GM19372 (cell line): Measurements from ENCODE around the gene MTHFD1L.

Experiments used
- ATAC-seq: cut with Tn5 transposase; IDR thresholded peaks from one replicate; pipeline ENCODE4 v1.9.1; 2021; ENCODE audit warnings: mild to moderate bottlenecking, low read depth, moderate library complexity; ENCODE audit not compliant: unreplicated experiment

MTHFD1L gene

DNA sequence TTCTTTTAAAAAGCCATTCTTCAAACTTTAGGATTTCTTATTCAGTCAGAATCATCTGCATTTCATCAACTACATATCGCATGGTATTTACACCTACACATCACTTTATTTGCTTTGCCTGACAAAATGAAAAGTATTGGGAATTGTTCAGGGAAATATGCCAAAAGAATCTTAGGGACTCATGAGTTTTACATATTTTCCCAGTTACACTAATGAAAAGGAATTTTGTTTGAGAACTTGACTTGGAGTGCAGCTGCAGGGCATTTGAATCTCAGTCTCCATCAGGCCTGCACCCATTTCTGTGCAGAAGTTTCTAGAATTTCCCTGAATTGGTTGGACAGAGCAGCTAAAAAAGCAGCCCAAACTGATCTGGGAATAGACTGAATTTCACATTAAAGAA, 65.3 kb downstream of the MTHFD1L start:
- no peak for ATAC-seq

DNA sequence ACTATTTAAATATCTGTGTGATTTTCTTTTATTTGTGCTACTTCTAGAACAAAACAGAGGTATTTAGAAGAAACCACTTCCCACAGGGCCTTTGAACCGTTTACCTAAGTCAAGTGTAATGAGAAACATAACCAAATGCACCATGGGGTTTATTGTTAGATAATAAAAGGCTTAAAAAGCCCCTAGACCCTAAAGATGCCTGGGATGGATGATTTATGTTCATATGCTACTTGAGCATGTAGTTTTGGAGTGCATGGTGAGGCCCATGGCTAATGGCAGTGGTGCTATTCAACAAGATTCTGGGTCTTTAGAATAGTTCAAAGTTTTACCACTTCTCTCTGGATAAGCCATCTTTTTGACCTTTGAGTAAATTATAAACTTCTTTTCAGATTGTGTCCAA, 65.9 kb downstream of the MTHFD1L start:
- ATAC-seq = no peak

DNA sequence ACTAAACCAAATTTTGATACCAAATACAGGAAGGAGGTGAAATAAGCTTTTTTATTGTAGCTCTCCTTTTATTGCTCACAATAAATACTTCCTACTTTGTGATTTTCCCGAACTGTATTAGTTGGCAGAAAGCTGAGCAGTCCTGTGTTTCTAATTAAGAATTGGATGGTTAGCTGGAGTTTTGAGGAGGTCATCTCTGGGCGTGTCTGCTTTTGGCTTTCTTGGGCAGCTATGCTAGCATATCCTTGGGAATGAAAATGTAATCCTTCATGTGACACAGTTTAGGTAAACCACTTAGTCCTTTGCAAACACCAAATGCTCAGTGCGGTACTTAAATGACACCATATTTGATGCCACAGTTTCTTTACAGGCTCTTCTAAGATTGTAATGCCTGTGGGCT, 67.5 kb downstream of the MTHFD1L start:
- no peak for ATAC-seq

DNA sequence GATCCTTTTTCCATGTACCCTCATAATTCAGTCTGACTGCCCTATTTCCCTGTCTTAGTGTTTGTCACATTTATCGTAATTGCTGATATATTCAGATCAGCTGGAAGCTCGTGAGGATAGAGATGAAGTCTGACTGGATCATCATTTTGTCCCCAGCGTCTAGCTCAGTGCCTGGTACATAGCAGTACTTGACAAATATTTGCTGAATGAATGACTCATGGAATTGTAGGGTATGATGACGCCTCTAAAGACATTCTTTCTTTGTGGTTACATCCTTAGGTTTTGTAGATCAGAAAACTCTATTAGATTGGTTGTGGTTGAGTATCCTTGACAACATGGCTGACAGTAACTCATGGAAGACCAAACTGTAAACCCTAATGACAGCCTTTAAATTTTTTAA, 68.9 kb downstream of the MTHFD1L start:
- no peak for ATAC-seq

DNA sequence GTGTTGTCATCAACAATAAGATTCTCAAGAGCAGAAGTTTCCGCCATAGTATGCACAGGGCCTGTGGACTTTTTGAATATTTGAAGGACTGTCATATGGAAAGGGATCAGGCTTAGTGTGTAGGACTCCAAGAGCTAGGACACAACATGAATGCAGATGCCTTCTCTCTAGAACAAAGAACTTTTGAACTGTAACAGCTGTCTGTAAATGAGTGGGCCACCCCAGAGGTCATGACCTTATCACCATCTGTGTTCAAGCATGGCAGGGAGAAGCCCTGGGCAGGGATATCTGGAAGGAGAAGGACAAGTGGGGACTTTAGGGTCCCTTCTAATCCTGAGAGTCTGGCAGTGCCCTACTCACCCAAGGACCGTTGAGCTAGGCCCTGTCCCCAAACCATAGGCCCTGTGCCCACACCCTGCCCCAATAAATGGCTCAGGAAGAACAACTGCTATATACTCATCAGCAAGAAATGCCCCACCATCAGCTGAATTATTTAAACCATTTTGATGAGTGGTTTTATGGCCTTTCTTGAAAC, 70.6 kb downstream of the MTHFD1L start:
- ATAC-seq = no peak

DNA sequence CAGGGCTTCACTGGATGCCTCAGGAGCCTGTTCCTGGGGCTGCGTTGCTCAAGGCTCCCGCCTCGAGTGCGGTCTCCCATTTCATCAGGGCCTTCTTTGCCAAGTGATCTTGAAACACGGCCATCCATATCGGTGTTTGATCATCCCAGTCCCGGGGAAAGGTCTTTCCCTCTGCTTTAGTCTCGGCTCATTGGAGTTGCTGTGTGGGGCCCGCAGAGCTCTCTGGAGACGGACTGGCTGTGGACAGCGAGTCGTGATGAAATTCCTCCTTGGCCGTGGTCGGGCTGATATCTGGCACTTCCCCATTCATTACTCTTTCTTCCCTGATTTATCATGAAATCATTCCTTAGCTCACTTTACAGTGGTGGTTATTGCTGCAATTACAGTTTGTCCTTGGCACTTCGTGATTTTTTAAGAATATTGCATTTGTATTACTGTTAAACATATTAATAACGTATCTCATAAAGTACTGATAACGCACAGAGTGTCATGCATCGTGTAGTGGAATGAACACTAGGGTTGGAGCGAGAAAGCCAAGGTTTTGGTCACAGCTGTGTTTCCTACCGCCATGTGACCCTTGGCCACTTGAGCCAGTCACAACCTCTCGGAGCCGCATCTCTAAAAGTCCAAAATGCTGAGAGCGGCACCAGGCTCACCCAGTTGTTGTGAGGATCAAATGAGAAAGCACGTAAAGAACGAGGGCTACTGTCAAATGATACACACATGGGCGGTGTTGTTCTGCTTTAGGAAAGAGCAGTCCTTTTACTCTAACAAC, 71.8 kb downstream of the MTHFD1L start:
- ATAC-seq = no peak

DNA sequence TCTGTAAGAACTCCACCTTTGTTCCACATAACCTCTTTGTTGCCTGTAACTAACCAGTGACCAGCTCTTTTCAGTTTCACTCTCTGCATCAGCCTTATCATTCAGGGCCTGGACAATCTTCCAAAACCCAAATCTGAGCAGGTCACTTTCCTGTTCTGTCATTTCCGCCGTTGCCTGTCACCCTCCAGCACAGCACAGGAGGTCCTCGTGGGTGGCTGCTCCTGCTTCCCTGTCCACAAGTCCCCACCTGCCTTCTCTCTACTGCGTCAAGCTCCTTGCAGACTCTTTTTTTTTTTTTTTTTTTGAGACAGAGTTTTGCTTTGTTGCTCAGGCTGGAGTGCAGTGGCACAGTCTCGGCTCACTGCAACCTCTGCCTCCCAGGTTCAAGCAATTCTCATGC, 73.9 kb downstream of the MTHFD1L start:
- ATAC-seq = no peak

DNA sequence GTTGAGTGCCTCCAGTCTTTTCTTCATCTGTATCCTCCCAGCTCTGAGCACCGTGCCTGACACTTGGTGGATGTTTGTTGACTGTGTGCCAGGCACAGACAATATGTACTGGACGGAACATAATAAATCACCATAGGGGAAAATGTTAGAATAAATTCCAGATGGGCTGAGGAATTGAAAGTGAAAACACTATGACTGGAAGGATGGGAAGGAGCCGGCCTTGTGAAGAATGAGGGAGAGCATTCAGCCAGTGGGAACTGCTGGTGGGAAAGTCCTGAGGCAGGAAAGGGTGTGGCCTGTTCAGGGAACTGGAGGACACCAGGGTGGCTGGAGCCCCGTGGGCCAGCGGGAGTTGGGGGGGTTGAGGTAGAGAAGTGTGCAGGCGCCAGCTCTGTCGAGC, 75.4 kb downstream of the MTHFD1L start:
- no peak for ATAC-seq

DNA sequence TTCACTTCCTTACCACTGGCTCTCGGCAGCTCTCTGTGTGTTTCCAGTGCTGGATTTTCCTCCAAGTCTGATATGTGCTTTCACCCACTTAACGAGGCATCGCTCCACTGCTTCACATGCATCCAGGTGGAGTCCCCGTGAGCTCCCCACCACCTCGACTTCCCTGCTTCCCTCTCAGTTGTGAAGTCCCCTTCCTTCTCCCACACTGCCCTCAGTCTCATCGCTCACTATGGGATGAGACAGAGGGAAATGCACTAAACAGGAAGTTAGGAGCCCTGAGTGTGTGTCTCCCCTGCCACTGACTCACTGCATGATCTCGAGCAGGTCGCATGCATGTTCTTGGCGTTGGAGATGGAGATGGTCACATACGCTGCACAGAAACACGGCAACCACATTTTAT, 84.0 kb downstream of the MTHFD1L start:
- ATAC-seq = no peak

DNA sequence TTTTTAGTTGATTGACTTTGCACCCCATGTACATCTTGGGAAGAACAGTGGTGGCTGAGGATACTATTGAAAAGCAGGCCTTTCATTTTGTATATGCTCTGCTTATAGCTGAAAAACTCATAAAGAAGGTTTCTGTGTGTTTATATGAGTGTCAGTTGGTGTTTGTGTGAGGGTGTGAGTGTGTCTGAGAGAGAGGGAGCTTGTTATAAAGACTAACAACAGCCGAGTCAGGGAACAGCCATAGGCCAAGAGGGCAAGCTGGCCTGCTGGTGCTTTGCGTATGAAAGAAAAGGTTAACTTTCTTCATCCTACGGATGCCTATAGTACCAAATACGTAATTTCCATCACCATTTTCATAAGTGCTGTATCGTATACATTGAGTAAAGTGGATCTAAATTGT, 88.3 kb downstream of the MTHFD1L start:
- no peak for ATAC-seq

DNA sequence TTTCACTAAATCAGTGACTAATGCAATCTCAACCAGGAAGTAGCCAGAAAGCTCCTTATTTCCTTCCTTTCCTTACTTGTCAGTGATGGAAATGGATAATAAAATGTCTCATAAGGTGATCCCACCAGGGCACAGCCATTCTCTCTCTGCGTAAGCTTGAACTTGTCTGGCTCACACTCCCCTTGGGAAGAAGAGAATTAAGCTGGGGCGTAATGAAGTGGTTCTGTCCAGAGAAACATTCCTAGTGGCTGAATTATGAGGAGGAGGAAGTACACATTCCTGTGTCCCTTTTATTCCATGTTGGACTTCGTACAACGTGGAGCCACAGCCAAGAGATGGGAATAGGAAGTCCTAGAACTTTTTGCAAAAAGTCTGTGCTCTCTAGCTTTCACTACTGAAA, 93.7 kb downstream of the MTHFD1L start:
- ATAC-seq = no peak

DNA sequence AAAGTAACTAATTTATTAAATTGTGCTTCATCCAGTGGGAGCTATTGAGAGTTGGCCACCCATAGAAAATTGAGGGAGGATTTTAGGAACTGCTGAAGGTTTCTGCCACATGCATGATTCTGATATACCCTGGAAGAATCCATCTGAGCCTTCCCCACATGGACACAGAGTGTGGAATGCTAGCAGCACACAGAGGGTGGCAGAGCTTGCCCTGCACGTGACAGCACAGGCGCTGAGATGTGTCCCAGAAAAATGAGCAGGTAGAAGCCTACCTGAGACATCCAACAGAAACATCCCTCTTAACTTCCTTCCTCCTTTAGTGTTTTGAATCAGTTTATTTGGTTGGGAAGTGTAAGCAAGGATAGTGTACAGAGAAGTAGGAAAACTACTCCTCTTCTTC, 96.9 kb downstream of the MTHFD1L start:
- ATAC-seq = no peak

DNA sequence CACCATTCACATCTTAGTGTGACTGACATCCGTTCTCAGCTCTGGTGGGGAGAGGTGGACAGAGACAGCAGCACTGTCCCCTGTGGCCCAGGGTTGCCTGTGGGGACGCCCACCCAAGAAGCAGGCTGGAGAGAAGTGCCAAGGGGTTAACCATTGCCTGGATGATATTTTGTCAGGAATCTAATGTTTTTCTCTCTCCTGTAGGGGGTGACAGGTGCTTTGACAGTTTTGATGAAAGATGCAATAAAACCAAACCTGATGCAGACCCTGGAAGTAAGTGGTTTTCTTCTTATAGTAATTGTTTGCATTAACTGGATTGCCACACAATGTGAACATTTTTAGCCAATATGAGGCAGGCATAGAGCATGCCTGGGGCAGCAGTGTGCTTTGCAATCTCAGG, 99.3 kb downstream of the MTHFD1L start:
- ATAC-seq = no peak

DNA sequence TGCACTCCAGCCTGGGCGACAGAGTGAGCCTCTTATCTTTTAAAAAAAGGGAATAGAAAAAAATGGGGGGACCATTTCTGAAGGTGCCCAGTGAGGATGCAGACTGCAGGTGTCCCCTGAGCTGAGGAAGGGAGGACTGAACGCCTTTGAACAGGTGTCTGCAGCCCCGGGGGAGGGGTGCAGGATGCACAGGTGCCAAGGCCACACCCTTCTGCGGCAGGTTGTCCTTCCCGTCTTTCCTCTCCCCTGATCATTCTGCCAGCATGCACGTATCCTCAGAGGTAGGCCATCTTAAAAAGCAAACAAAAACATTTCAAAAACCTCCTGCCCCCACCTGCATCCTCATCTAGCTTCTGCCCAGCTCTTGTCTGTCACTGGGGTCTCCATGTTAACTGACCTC, 101.3 kb downstream of the MTHFD1L start:
- ATAC-seq = no peak

DNA sequence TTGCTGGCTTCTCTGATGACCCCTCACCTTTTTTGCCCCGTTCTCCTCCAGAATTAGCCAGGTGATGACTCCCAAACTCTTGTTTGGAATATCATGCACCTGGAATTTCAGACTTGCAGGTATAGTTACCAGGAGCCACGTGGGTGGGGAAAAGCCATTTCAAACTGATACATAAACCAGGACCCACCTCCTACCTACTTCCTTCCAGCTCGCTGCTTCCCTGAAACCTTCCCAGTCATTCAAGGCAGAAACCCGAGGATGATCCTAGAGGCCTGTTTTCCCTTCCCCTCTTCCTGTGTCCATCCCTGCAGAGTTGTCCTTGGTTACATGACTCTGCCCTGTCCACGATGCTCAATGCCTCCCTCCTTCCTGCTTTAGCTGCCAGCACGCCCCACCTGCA, 101.9 kb downstream of the MTHFD1L start:
- no peak for ATAC-seq

DNA sequence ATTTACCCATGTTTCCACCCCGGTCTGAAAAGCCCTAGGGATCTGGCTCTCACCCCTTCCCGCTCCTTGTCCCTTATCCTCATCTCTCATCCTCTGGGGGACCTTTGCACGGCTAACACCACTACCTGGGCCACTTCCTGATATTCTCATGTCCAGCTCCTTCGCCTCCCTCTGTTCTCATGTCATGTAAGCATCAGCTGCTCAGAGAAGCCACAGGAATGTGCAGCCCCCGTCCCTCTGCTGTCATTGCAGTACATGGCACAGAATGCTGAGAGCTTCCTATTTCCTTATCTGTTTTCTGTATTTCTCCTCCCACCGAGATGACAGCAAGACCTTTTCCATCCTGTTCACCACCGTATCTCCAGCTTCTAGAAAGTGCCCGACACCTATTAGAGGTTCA, 102.4 kb downstream of the MTHFD1L start:
- ATAC-seq = no peak

DNA sequence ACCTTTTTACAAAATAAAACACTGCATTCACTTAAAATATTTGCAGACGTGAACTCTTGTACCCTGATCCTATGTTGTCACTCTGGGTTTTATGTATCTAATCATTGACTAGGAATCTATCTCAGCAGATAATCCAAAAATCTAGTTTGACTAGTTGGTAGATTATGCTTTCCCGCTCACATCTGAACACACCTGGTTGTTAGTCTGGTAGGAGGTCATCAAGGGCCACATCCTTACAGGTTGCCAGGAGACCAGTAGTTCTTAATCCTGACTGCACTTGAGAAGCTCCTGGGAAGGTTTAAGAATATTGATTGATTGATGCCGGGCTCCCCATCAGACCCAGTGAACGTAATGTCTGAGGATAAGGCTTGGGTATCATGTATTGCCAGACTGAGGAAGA, 104.4 kb downstream of the MTHFD1L start:
- ATAC-seq = no peak

DNA sequence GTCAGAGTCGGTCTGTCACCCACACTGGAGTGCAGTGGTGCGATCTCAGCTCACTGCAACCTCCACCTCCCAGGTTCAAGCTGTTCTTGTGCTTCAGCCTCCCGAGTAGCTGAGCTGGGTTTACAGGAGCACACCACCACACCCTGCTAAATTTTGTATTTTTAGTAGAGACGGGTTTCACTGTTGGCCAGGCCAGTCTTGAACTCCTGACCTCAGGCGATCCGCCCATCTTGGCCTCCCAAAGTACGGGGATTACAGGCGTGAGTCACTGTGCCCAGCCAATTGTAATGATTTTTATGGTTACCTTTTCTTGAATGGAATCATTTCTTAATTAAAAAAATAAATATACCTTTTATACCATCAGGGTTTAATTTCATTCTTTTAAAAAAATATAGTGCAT, 105.7 kb downstream of the MTHFD1L start:
- ATAC-seq = no peak

DNA sequence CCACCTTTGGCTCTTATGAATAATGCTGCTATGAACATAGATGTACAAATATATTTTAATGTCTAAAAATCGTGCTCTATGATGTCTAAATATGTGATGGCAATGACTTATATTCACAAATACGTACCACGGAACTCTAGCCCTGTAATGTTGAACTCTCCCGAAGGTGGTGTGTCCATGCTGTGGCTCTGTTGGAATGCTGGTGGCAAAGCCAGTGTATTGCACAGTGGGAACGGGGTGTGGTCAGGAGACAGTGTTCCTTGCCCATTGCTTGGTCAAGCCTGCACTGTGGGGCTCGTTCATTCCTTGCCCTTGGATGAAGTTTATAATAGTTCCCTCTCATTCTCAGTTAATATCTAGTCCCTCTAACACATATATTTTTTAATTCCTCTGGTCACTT, 109.6 kb downstream of the MTHFD1L start:
- no peak for ATAC-seq

DNA sequence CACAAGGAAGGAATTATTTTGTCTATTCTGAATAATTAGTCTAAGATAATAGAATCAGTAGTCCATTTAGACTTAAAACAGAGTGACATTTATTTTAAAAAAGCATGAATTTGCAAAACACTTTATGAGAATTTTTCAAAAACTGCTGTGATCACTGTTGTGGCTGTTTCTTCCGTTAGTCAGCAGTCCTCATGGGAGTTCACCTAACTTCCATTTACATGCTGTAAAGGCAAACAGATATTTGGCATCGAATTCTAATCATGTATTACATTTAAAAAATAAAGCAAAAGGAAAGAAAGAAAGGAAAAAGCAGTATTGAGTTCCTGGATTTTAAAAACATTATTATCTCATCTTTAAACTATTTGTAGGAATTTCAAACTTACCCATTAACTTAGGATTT, 111.8 kb downstream of the MTHFD1L start:
- no peak for ATAC-seq

DNA sequence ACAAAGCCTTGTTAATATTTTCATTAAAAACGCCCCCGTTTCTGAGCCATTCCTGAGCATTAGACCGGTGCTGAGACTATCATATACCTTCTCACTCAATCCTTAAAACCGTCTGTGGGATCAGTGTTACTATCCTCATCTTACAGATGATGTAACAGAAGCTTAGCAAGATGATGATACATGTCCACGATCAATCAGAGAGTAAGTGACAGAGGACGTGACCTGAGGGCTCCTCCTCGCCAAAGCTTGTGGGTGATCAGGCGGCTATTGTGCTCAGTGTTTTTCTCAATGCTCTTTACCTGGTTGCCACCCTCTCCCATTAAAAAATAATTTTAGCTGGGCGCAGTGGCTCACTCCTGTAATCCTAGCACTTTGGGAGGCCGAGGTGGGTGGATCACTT, 113.1 kb downstream of the MTHFD1L start:
- ATAC-seq = no peak

DNA sequence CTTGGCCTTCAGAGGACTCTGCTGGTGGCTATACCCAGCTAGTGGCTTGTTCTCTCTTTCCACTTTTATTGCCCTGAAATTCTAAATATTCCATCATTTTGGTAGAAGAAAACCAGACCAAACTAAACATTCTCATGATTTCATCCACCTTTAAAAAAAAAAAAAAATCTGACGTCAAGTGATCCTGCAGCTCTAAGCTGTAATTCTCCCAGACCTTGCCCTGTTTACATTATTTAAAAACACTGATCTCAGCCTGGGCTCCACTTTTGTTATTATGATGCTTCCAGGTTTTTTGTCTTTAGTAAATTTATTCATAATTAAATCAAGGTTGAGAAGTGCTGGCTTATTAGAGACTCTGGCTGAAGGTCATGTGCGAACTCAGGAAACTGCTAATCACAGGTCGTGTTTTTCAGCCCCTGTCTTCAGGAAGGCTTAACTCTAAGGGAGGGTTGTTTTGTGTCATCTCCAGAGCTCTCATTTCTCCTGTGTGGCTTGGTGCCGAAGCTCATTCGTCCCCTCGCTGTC, 114.4 kb downstream of the MTHFD1L start:
- ATAC-seq = no peak
